ENCODE results near the gene COL11A2.
"Not testable (repeated sequence)": the region's sequence is repeated elsewhere in the genome, so short reads cannot be mapped to it uniquely, and the experiment has no call there.

The COL11A2 gene

DNA sequence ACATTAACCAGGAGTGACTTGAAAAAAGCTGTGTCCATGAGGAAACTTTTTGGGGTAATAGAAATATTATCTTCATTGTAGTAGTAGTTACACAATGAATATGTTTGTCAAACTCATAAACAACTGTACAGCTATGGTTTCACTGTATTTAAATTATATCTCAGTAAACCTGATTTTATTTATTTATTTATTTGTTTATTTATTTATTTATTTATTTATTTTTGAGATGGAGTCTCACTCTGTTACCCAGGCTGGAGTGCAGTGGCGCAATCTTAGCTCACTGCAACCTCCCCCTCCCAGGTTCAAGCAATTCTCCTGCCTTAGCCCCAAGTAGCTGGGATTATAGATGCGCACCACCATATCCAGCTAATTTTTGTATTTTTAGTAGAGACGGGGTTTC, 41.7 kb downstream of the COL11A2 start:
- DNase-seq, result not testable (repeated sequence)

DNA sequence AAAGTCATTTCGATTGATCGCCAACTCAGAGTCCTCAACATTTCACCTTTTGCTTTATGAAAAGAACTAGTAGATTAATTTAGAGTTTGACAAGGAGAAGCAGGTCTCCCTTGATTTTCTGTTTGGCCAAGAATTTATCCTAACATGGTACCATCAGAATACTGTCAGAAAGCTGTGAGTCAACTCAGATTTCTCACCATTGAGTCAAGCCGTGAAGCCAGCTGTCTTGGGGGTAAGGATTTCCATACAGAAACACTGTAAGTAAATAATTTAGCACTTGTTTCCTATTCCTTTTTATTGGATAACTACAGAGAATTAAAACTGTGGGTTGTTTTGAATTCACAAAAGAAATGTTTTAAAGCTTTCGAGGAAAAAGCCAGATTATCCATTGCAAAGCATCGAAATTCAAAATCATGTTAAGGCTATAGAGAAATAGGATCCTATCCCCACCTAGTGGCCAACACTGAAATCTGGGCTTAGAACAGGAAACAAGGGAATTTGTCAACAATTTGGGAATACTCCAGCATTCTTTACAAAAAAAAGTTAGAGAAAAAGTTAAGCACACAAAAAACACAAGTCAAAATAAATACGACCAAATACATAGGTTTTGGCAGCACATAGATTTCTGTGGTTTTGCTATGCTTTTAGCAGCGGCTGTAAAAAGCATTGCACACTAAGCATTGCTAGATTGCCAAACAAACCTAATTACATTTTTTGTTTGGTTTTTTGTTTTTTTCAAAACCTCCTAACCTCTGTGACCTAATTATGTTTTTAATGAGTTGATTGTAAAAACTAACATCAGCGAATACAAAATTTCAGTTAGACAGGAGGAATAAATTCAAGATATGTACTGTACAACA, 44.2 kb downstream of the COL11A2 start:
- DNase-seq, result peak; percentile 51

- DNase-seq, result peak; percentile 28
Measured at GRCh38 chr6:33144373-33144772, 47.9 kb downstream of the COL11A2 start.

- no peak for DNase-seq
Measured at GRCh38 chr6:33143113-33143770, 49.0 kb downstream of the COL11A2 start.

DNA sequence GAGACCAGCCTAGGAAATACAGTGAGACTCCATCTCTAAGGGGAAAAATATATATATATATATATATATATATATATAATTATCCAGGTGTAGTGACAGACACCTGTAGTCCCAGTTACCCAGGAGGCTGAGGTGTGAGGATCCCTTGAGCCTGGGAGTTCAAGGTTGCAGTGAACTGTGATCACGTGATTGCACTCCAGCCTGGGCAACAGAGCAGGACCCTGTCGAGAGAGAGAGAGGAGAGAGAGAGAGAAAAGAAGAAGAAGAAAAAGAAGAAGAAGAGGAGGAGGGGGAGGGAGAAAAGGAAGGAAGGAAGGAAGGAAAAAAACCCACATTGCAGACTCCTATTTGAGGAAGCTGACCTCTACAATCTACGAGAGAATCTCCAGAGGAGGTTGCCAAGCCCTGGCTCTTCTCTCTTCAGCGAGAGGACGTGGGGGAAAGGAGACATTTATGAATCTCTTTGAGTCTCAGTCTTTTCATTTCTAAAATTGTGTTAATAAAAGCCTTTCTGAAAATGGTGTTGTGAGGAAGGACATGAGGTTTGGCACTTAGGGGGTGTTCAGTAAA, 49.7 kb downstream of the COL11A2 start:
- no peak for DNase-seq

GRCh38 chr6:33140556-33140955, 51.7 kb downstream of the COL11A2 start:
- no peak for DNase-seq

DNA sequence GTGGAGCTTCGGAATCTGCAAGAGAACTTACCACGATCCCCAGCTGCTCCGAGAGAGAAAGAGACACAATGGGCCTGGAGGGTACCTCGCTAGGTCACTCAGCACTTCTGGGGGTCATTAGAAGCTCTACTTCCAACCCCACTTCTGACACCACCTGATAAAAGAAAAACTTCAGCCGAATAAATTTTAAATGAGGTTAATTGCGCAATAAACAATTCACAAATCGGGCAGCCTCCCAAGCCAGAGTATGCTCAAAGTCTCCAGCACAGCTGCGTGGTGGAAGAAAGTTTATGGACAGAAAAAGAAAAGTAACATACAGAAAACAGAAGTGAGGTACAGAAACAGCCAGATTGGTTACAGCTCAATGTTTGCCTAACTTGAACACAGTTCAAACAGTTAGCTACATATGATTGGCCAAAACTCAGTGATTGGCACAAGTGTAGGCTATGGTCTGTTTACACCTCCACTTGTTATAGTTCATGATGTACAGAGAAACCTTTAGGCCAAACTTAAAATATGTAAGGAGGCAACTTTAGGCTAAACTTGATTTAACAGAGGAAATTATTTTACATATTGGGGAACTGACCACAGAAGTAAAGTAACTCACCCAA, 52.6 kb downstream of the COL11A2 start:
- DNase-seq, result no peak

- DNase-seq, result no peak
Measured at GRCh38 chr6:33136310-33136900, 55.9 kb downstream of the COL11A2 start.

DNA sequence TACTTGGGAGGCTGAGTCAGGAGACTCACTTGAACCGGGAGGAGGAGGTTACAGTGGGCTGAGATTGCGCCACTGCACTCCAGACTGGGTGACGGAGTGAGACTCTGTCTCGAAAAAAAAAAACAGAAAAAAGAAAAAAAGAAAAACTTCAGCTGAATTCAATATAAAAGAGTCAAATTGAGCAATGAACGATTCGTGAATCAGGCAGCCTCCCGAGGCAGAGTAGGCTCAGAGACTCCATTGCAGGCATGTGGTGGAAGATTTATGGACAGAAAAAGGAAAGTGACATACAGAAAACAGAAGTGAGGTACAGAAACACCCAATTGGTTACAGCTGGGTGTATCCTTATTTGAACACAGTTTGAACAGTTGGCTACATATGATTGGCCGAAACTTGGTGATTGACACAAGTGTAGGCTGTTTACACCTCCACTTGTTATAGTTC, 60.2 kb downstream of the COL11A2 start:
- DNase-seq, result no peak

GRCh38 chr6:33128318-33128717, 63.9 kb downstream of the COL11A2 start:
- DNase-seq, result no peak

DNA sequence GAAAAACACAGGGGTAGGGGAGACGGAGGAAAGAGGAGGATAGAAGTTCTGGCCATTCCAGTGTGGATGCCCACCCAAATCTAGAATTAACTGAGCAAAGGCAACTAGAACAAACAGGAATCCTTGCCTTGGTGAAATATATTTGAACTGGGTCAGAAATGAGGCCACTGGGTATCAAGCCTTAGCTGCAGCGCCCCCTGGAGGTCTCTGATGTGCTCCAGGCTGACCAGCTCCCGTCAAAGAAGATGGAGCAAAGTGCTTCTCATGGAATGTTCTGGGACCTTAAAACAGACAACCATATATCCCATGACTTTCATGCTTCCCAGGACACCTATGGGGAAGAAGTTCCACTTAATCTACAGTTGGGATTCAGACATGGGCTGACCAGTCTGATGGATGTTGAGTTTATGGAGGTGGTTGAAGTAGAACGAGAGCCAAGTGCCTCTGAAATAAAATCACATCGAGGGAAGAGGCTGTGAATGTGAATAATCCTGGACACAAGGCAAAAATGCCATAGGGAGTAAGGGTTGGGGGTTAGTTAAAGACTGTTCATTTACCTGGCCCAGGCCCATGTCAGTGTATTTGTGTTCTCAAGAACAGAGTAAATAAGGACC, 66.1 kb downstream of the COL11A2 start:
- DNase-seq, result peak; percentile 74

DNA sequence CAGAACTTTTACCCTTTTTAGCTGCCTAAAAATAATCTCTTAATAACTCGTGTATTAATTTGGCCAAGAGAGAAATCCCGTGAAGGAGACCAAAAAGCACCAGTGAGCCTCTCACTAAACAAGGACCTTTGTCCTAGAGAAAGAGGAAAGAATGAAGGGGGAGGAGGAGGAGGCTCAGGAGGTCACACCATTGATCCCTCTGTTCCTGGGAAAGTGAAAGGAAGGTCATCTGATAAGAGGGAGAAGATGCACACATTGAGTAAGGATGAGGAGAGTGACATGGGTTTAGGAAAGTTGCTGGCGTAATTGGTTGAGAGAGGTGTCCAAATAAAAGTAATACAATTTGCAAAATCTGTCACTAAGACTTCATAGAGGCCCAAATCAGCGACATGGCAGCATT, 67.3 kb downstream of the COL11A2 start:
- no peak for DNase-seq

DNA sequence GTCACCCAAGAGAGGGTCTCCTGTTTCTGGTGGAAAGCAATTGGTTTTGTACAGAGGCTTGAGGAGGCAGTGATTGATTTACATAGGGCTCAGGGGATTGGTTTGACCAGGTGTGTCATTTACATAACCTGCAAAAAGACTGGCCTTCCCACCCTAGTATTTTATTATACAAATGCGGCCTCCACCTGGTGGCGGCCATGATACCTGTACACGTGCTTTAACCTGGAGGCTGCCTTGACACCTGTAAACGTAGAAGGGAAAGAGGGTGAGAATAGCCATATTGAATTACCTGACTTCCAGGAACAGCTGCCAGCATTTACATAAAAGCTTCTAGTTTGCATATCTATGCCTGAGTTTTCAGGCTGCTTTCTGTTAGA, 67.8 kb downstream of the COL11A2 start:
- no peak for DNase-seq

- DNase-seq, result peak; percentile 75
Measured at GRCh38 chr6:33123732-33124524, 68.3 kb downstream of the COL11A2 start.

- DNase-seq, result no peak
Measured at GRCh38 chr6:33123181-33123580, 69.1 kb downstream of the COL11A2 start.

DNA sequence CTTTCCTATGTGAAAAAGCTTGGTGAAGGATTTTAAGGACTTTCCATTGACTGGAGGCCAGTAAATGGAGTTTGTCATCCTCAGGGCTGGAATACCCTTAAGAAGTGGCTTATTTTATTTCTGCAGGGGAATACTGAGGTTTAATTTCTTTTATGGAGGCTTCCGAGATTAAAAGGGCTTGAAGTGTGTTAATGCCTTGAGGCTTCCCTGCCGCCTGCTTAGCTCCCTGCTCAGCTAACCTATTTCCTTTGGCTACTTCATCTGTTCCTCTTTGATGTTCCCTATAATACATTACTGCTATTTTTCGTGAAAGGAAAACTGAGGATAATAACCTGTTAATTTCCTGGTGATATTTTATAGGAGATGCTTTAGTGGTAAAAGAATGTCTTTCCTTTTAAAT, 72.3 kb downstream of the COL11A2 start:
- no peak for DNase-seq

- DNase-seq, result peak; percentile 64
Measured at GRCh38 chr6:33118525-33119123, 73.6 kb downstream of the COL11A2 start.

- no peak for DNase-seq
Measured at GRCh38 chr6:33117811-33118277, 74.4 kb downstream of the COL11A2 start.

DNA sequence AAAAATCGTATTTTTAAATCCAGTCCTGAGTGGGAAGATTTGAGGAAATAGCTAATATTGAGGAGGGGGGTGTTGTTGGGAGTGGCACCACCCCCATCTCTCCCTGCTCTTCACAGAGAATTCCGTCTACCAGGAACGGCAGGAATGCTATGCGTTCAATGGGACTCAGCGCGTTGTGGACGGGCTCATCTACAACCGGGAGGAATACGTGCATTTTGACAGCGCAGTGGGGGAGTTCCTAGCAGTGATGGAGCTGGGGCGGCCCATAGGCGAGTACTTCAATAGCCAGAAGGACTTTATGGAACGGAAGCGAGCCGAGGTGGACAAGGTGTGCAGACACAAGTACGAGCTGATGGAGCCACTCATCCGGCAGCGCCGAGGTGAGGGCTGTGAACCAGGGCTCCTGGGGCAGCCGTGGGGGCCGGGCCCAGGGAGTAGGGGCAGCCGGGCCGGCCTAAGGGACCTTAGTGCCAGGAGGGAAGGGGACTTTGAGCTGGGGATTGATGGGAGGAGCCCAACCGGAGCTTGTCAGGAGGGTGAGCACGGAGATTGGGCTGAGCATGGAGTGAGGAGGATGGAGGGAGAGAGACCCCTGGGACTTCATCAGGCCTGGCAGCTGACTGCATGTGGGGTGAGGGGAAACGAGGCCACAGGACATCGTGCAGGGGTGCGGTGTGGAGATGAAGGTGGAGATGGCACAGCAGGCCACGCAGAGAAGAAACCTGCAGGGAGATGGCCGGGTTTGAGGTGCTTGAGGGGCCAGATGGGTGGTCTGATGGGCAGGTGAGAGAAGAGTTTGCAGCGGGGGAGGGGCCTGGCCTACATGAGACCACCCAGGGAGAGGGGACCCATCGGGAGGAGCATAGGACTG, 75.2 kb downstream of the COL11A2 start:
- peak; percentile 18 for DNase-seq

DNA sequence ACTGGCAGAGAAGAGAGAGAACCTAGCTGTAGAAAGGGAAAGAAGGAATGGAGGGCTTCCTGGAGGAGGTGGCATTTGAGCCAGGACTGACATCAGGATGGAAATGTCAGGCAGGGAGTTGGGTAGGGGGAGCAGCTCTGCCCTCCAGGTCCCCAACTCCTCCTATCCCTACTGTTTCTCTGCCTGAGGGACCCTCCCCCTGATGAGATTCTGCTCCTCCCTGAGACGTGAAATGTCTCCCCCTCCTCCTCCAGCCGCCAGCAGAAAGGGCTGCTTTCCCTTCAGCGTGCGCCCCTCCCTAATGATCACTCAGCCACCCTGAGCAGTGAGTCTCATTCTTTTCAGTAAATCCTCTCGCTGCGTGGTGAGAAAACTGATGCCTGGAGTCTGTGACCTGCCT, 75.8 kb downstream of the COL11A2 start:
- DNase-seq, result no peak

All from NCI-H69 (cell line).